Mesenchymal stem cell (in vitro differentiated cells and primary cell): ENCODE measurements around the gene MYO1D.
"Not testable (repeated sequence)": the region's sequence is repeated elsewhere in the genome, so short reads cannot be mapped to it uniquely, and the experiment has no call there.

Experiments used
- DNase-seq: peaks from one replicate; pipeline ENCODE4 v3.0.0-alpha.2; 2013
- H2AFZ ChIP-seq: one replicate; pipeline ENCODE4 v1.6.1; 2013; ENCODE audit warnings: low read depth, mild to moderate bottlenecking, control low read depth, inconsistent platforms, low read length, moderate library complexity
- H2AK5ac ChIP-seq: 2 replicates; pipeline ENCODE4 v1.6.1; 2013; ENCODE audit warnings: low read length, moderate library complexity, mild to moderate bottlenecking, inconsistent platforms; ENCODE audit not compliant: severe bottlenecking
- H2BK120ac ChIP-seq: one replicate; pipeline ENCODE4 v1.6.1; 2013; ENCODE audit warnings: low read depth, mild to moderate bottlenecking, inconsistent platforms, low read length, moderate library complexity
- H2BK12ac ChIP-seq, 2 experiments: one replicate each; pipeline ENCODE4 v1.6.1; 2013; ENCODE audit warnings: inconsistent platforms in 2 of 2, low read length in 2 of 2, mild to moderate bottlenecking in 2 of 2, moderate library complexity in 2 of 2, control low read depth in 1 of 2
- H2BK15ac ChIP-seq: one replicate; pipeline ENCODE4 v1.6.1; 2013; ENCODE audit warnings: mild to moderate bottlenecking, low read depth, inconsistent platforms; ENCODE audit not compliant: poor library complexity, severe bottlenecking
- H2BK5ac ChIP-seq: 2 replicates; pipeline ENCODE4 v1.6.1; 2013; ENCODE audit warnings: low read depth, mild to moderate bottlenecking, low read length, control low read depth, inconsistent platforms; ENCODE audit not compliant: poor library complexity, severe bottlenecking
- H3K14ac ChIP-seq, 2 experiments: one replicate each; pipeline ENCODE4 v1.6.1; 2013; ENCODE audit warnings: inconsistent platforms in 2 of 2, low read length in 2 of 2, control low read depth in 1 of 2, mild to moderate bottlenecking in 1 of 2, moderate library complexity in 1 of 2
- H3K18ac ChIP-seq, 2 experiments: one replicate each; pipeline ENCODE4 v1.6.1; 2013; ENCODE audit warnings: inconsistent platforms in 2 of 2, low read length in 2 of 2, control low read depth in 1 of 2, low read depth in 1 of 2, mild to moderate bottlenecking in 1 of 2
- H3K23ac ChIP-seq, 2 experiments: one replicate each; pipeline ENCODE4 v1.6.1; 2013; ENCODE audit warnings: inconsistent platforms in 2 of 2, low read length in 2 of 2, mild to moderate bottlenecking in 2 of 2, moderate library complexity in 2 of 2, control low read depth in 1 of 2
- H3K27ac ChIP-seq: 2 replicates; pipeline ENCODE4 v1.5.1; 2013; ENCODE audit warnings: mild to moderate bottlenecking, moderate library complexity, low read length, control low read depth, inconsistent platforms; ENCODE audit not compliant: poor library complexity, severe bottlenecking
- H3K27me3 ChIP-seq, 2 experiments: 2 replicates each; pipeline versions ENCODE4 v1.6.1 to v1.7.0; 2013; ENCODE audit warnings: low read length in 2 of 2, mild to moderate bottlenecking in 2 of 2, moderate library complexity in 2 of 2, control low read depth in 1 of 2, inconsistent platforms in 1 of 2; ENCODE audit not compliant: control insufficient read depth in 1 of 2, insufficient read depth in 1 of 2
- H3K36me3 ChIP-seq, 2 experiments: 2 replicates each; pipeline versions ENCODE4 v1.6.1 to v1.7.0; 2013; ENCODE audit warnings: low read length in 2 of 2, control low read depth in 1 of 2, inconsistent platforms in 1 of 2, low read depth in 1 of 2, mild to moderate bottlenecking in 1 of 2; ENCODE audit not compliant: insufficient read depth in 2 of 2, control insufficient read depth in 1 of 2
- H3K4ac ChIP-seq, 2 experiments: one replicate each; pipeline ENCODE4 v1.6.1; 2013; ENCODE audit warnings: inconsistent platforms in 2 of 2, low read length in 2 of 2, mild to moderate bottlenecking in 2 of 2, moderate library complexity in 2 of 2, control low read depth in 1 of 2, low read depth in 1 of 2
- H3K4me1 ChIP-seq: 2 replicates; pipeline ENCODE4 v1.6.1; 2013; ENCODE audit warnings: low read depth, low read length, control low read depth; ENCODE audit not compliant: control insufficient read depth, insufficient read depth
- H3K4me2 ChIP-seq: 2 replicates; pipeline ENCODE4 v1.6.1; 2013; ENCODE audit warnings: low read length, mild to moderate bottlenecking, inconsistent platforms; ENCODE audit not compliant: poor library complexity, severe bottlenecking
- H3K4me3 ChIP-seq, 2 experiments: 2 replicates each; pipeline versions ENCODE4 v1.5.1 to v1.7.0; 2013; ENCODE audit warnings: low read length in 2 of 2, mild to moderate bottlenecking in 2 of 2, control low read depth in 1 of 2, low read depth in 1 of 2; ENCODE audit not compliant: insufficient read depth in 1 of 2
- H3K79me1 ChIP-seq: replicated peaks from 2 replicates; pipeline ENCODE4 v1.6.1; 2013; ENCODE audit warnings: mild to moderate bottlenecking, control low read depth, low read length, inconsistent platforms; ENCODE audit not compliant: poor library complexity, severe bottlenecking
- H3K9ac ChIP-seq: 2 replicates; pipeline ENCODE4 v1.7.0; 2013; ENCODE audit warnings: mild to moderate bottlenecking, low read length, moderate library complexity
- H3K9me3 ChIP-seq: 2 replicates; pipeline ENCODE4 v1.7.0; 2013; ENCODE audit warnings: mild to moderate bottlenecking, low read length; ENCODE audit not compliant: control insufficient read depth
- H4K8ac ChIP-seq: one replicate; pipeline ENCODE4 v1.6.1; 2013; ENCODE audit warnings: inconsistent platforms, mild to moderate bottlenecking, low read length, moderate library complexity
- H4K91ac ChIP-seq: one replicate; pipeline ENCODE4 v1.6.1; 2013; ENCODE audit warnings: mild to moderate bottlenecking, low read length, inconsistent platforms
- WGBS: methylation state at CpG from one replicate; pipeline ENCODE4 v1.1.7; 2013; ENCODE audit warnings: mixed read lengths; 5-methylcytosine and 5-hydroxymethylcytosine counted together

Gene MYO1D

GRCh38 chr17:32452281-32452680 lies 424.6 kb downstream of the MYO1D start:
- Histone ChIP-seq H3K14ac (no peak overlapping the region), H3K4me3 (no peak overlapping the region), H4K91ac (no peak overlapping the region), H4K8ac (no peak overlapping the region), H3K27ac (no peak overlapping the region), H2BK120ac (no peak overlapping the region), H3K9me3 (no peaks in the 10 kb centered on the region), H2AFZ (no peak overlapping the region), H3K23ac (no peak overlapping the region), H3K79me1 (peaks cover 14% of the 10 kb centered on the region), H2AK5ac (no peak overlapping the region), H3K4me2 (no peak overlapping the region), H3K4me1 (no peaks in the 10 kb centered on the region), H3K18ac (no peak overlapping the region), H3K27me3 (no peaks in the 10 kb centered on the region), H2BK5ac (no peak overlapping the region), H3K4ac (no peak overlapping the region), H2BK12ac (no peak overlapping the region), H3K9ac (no peak overlapping the region), H2BK15ac (no peak overlapping the region), H3K36me3 (peaks cover 26 to 91% of the 10 kb centered on the region in 2 experiments)
- WGBS = no CpG with 5 or more reads among the region's 1 CpG
- DNase-seq = no peak

GRCh38 chr17:32451879-32452278 lies 425.0 kb downstream of the MYO1D start:
- no peak overlapping the region for H3K14ac ChIP-seq

GRCh38 chr17:32450379-32450778 lies 426.5 kb downstream of the MYO1D start:
- not testable (repeated sequence) for H3K23ac ChIP-seq, H3K4me3 ChIP-seq, H2BK15ac ChIP-seq, H4K8ac ChIP-seq, H4K91ac ChIP-seq, H3K4me1 ChIP-seq, H3K4me2 ChIP-seq, DNase-seq, H3K9me3 ChIP-seq, H2AK5ac ChIP-seq, H3K14ac ChIP-seq, H2BK120ac ChIP-seq, H3K27me3 ChIP-seq, H2BK5ac ChIP-seq, H3K27ac ChIP-seq, H2BK12ac ChIP-seq, H3K9ac ChIP-seq, H3K18ac ChIP-seq, H2AFZ ChIP-seq, H3K4ac ChIP-seq
- Histone ChIP-seq H3K79me1 (peaks cover 12% of the 10 kb centered on the region), H3K36me3 (peaks cover 15 to 84% of the 10 kb centered on the region in 2 experiments)
- WGBS = 95% methylated on average over 3 of the region's 6 CpGs

More at GRCh38 chr17:32451879-32452278, 425.0 kb downstream of the MYO1D start:
- Histone ChIP-seq H3K9ac (no peak overlapping the region), H2AK5ac (no peak overlapping the region), H3K4me2 (no peak overlapping the region), H3K4me3 (no peak overlapping the region), H2AFZ (no peak overlapping the region), H2BK5ac (no peak overlapping the region), H2BK12ac (no peak overlapping the region), H3K4me1 (no peaks in the 10 kb centered on the region), H3K36me3 (peaks cover 22 to 91% of the 10 kb centered on the region in 2 experiments), H3K4ac (no peak overlapping the region), H3K27ac (no peak overlapping the region), H3K79me1 (peaks cover 13% of the 10 kb centered on the region), H2BK15ac (no peak overlapping the region), H2BK120ac (no peak overlapping the region), H4K91ac (no peak overlapping the region), H4K8ac (no peak overlapping the region), H3K27me3 (no peaks in the 10 kb centered on the region), H3K18ac (no peak overlapping the region), H3K23ac (no peak overlapping the region), H3K9me3 (no peaks in the 10 kb centered on the region)
- DNase-seq = no peak
- 41% methylated on average over 2 of the region's 2 CpGs for WGBS

GRCh38 chr17:32449963-32450362 lies 427.0 kb downstream of the MYO1D start:
- H2BK15ac ChIP-seq = no peak overlapping the region
- no peak overlapping the region for H3K27ac ChIP-seq
- H4K91ac ChIP-seq = no peak overlapping the region
- WGBS = 94% methylated on average over 5 of the region's 5 CpGs
- H3K14ac ChIP-seq = no peak overlapping the region
- H3K23ac ChIP-seq = no peak overlapping the region
- H3K9me3 ChIP-seq = no peaks in the 10 kb centered on the region
- no peak overlapping the region for H2BK12ac ChIP-seq
- H3K79me1 ChIP-seq = peaks cover 12% of the 10 kb centered on the region
- no peak overlapping the region for H3K4me2 ChIP-seq
- no peak overlapping the region for H2BK5ac ChIP-seq
- H3K4ac ChIP-seq = no peak overlapping the region
- H3K4me1 ChIP-seq = no peaks in the 10 kb centered on the region
- H4K8ac ChIP-seq = no peak overlapping the region
- H3K4me3 ChIP-seq = no peak overlapping the region
- no peak overlapping the region for H3K18ac ChIP-seq
- H3K27me3 ChIP-seq = no peaks in the 10 kb centered on the region
- no peak overlapping the region for H2AK5ac ChIP-seq
- H2AFZ ChIP-seq = no peak overlapping the region
- H2BK120ac ChIP-seq = no peak overlapping the region
- no peak overlapping the region for H3K9ac ChIP-seq
- no peak for DNase-seq
- H3K36me3 ChIP-seq = peaks cover 15 to 80% of the 10 kb centered on the region in 2 experiments
